PC-9 (cell line): ENCODE results near the gene FIGNL2. TPM values are rescaled to one million over a fixed set of nuclear protein-coding genes. Genes with fewer than 3 reads are reported as not detected.

Source experiments
- BruUV-seq: library from RNA; stranded (reverse); fragments of 400-500 nt; replicated peaks from 2 replicates; lab custom pipeline; 2021; lab: Mats Ljungman, UMichigan
- CTCF ChIA-PET: fragments of 300-600 bp; sonication (Branson Sonifier 250); formaldehyde crosslinking; loops from one replicate; lab custom pipeline; 2022; ENCODE audit warnings: antibody characterized with exemption; lab: Charles Lee
- POLR2A ChIA-PET: fragments of 300-600 bp; sonication (Branson Sonifier 250); formaldehyde crosslinking; loops from one replicate; lab custom pipeline; 2022; ENCODE audit warnings: antibody characterized with exemption; ENCODE audit not compliant: unreplicated experiment; lab: Charles Lee
- DNase-seq, 2 experiments: peaks; one replicate each; pipeline versions ENCODE4 v3.0.0 to v3.0.0-alpha.2; 2015 to 2022; ENCODE audit warnings: mixed read lengths in 1 of 2
- H2AFZ ChIP-seq: fragments of 200-600 bp; sonication (generic); 2 replicates; pipeline ENCODE4 v1.8.1; 2017; ENCODE audit warnings: antibody characterized with exemption
- H3F3A ChIP-seq: fragments of 200-600 bp; sonication (generic); 2 replicates; pipeline ENCODE4 v1.8.1; 2017; ENCODE audit warnings: antibody characterized with exemption, mild to moderate bottlenecking, low read depth; ENCODE audit not compliant: insufficient read depth
- H3K27ac ChIP-seq: fragments of 200-600 bp; sonication (generic); 2 replicates; pipeline ENCODE4 v1.6.1; 2016; ENCODE audit warnings: mixed run types
- H3K27me3 ChIP-seq: fragments of 200-600 bp; sonication (generic); 2 replicates; pipeline ENCODE4 v1.6.1; 2016; ENCODE audit warnings: low read depth, mixed run types; ENCODE audit not compliant: insufficient read depth
- H3K36me3 ChIP-seq: fragments of 200-600 bp; sonication (generic); 2 replicates; pipeline ENCODE4 v1.6.1; 2016; ENCODE audit warnings: low read depth, mixed run types
- H3K4me1 ChIP-seq: fragments of 200-600 bp; sonication (generic); replicated peaks from 2 replicates; pipeline ENCODE4 v1.6.1; 2016; ENCODE audit warnings: mixed run types; ENCODE audit not compliant: insufficient read depth
- H3K4me2 ChIP-seq: fragments of 200-600 bp; sonication (generic); 2 replicates; pipeline ENCODE4 v1.6.1; 2017; ENCODE audit warnings: mixed run types
- H3K4me3 ChIP-seq: fragments of 200-600 bp; sonication (generic); 2 replicates; pipeline ENCODE4 v1.6.1; 2016; ENCODE audit warnings: mixed run types
- H3K79me2 ChIP-seq: fragments of 200-600 bp; sonication (generic); 2 replicates; pipeline ENCODE4 v1.6.1; 2017; ENCODE audit warnings: low read depth, mixed run types
- H3K9me2 ChIP-seq: fragments of 200-600 bp; sonication (generic); 2 replicates; pipeline ENCODE4 v1.8.1; 2017; ENCODE audit warnings: mild to moderate bottlenecking; ENCODE audit not compliant: insufficient read depth
- H3K9me3 ChIP-seq: fragments of 200-600 bp; sonication (generic); 2 replicates; pipeline ENCODE4 v1.8.1; 2016; ENCODE audit warnings: low read depth; ENCODE audit not compliant: insufficient read depth
- H4K20me1 ChIP-seq: fragments of 200-600 bp; sonication (generic); 2 replicates; pipeline ENCODE4 v1.8.1; 2017; ENCODE audit not compliant: insufficient read depth
- EZH2 ChIP-seq: fragments of 200-600 bp; sonication (generic); IDR thresholded peaks from 2 replicates; pipeline ENCODE4 v1.8.0; 2017; ENCODE audit warnings: antibody characterized with exemption, low read depth
- intact Hi-C: fragments of 100-400 bp; cut with micrococcal nuclease; formaldehyde crosslinking; loops from one replicate; pipeline ENCODE4 v1.10.0; 2022; ENCODE audit not compliant: unreplicated experiment
- total RNA-seq: library from RNA; stranded (reverse); gene quantifications from 2 replicates; pipeline ENCODE4 v1.2.3, GENCODE V29; 2021
- TF ChIP-seq, protein P1 (sequence below): fragments of 200-600 bp; sonication (generic); conservative IDR thresholded peaks from 2 replicates; pipeline ENCODE4 v1.6.1; 2017; ENCODE audit warnings: mixed run types, antibody characterized with exemption, mild to moderate bottlenecking, moderate library complexity

Gene FIGNL2
- total RNA-seq, 1 experiment from 2014 or later = not detected

DNA sequence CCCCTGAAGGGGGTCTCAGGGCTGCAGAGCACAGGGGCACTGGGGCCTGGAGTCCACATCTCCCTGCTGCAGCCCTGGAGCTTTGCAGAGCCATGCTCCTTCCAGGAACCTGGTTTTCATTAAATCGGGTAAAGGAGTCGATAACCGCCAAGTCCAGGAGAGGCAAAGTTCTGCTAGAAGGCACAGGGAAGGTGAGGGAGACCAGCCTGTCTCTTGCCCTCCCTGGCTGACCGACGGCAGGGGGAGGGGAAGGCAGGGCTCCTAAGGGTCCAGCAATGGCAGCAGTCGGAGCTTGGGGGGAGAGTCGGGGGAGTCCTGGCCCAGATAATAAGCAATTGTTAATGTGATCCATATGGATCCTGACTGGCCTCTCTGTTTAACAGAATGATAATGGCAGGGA lies 3.0 kb downstream of the FIGNL2 start:
- Histone ChIP-seq H3K27me3 (peaks cover 79% of the 10 kb centered on the region), H4K20me1 (no peaks in the 10 kb centered on the region), H3K27ac (no peak overlapping the region), H3K79me2 (no peaks in the 10 kb centered on the region), H3K9me3 (no peaks in the 10 kb centered on the region), H3K4me3 (no peak overlapping the region), H3K9me2 (no peaks in the 10 kb centered on the region), H3F3A (no peaks in the 10 kb centered on the region), H3K4me2 (no peak overlapping the region), H3K4me1 (no peaks in the 10 kb centered on the region), H3K36me3 (no peaks in the 10 kb centered on the region), H2AFZ (no peak overlapping the region)
- TF ChIP-seq EZH2 = no peak
- TF ChIP-seq, protein P1, sequence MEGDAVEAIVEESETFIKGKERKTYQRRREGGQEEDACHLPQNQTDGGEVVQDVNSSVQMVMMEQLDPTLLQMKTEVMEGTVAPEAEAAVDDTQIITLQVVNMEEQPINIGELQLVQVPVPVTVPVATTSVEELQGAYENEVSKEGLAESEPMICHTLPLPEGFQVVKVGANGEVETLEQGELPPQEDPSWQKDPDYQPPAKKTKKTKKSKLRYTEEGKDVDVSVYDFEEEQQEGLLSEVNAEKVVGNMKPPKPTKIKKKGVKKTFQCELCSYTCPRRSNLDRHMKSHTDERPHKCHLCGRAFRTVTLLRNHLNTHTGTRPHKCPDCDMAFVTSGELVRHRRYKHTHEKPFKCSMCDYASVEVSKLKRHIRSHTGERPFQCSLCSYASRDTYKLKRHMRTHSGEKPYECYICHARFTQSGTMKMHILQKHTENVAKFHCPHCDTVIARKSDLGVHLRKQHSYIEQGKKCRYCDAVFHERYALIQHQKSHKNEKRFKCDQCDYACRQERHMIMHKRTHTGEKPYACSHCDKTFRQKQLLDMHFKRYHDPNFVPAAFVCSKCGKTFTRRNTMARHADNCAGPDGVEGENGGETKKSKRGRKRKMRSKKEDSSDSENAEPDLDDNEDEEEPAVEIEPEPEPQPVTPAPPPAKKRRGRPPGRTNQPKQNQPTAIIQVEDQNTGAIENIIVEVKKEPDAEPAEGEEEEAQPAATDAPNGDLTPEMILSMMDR = no peak
- ChIA-PET CTCF (no interaction called here), POLR2A (no interaction called here)
- intact Hi-C loops = no loop called here
- no peak for DNase-seq
- no TSS peak for BruUV-seq

DNA sequence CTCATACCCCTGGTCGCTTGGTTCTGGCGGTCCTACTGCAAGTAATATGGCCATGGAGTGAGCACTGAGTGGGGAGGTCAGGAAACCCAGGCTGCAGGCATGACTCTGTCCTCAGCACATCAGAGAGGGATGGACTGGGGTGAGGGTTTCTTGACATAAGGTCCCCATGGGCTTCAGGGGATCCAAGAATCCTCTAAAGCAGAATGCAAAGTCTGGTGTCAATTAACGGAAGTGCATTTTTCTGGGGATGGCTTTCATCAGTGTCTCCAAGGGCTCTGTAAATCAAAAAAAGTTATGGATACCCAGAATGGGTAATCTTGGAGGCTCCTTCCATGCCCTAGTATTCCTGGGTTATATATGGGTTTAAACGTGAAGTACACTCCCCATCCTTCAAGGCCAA lies 3.7 kb downstream of the FIGNL2 start:
- BruUV-seq = no TSS peak
- CTCF ChIA-PET = no interaction called here
- peaks cover 80% of the 10 kb centered on the region for H3K27me3 ChIP-seq

DNA sequence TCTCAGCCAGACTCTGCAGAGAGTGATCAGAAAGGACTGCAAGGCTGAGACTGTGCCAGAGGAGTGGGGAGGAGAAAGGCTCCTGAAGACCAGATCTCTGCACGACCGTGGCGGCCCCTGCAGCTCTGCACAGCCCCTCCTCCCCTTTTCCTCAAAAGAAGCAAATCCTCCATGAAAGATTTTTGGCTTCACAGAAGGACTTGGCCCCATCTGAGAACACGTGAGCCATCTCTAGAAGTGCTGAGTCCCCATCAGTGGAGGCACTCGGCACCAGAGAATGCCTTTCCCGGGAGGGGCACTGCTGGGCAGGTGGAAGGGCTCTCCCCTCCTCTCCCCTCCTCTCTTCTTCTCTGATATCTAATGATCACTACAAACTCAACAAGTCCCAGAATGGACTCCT lies 6.8 kb downstream of the FIGNL2 start:
- no peaks in the 10 kb centered on the region for H3K79me2 ChIP-seq
- H2AFZ ChIP-seq = no peak overlapping the region
- no peak overlapping the region for H3K27ac ChIP-seq
- H3F3A ChIP-seq = no peaks in the 10 kb centered on the region
- no peaks in the 10 kb centered on the region for H3K4me1 ChIP-seq
- no peak for TF ChIP-seq EZH2
- TF ChIP-seq, protein P1 = no peak
- no peak overlapping the region for H3K4me2 ChIP-seq
- H3K36me3 ChIP-seq = no peaks in the 10 kb centered on the region
- H3K9me2 ChIP-seq = no peaks in the 10 kb centered on the region
- H3K9me3 ChIP-seq = no peaks in the 10 kb centered on the region
- H3K27me3 ChIP-seq = peaks cover 100% of the 10 kb centered on the region
- CTCF ChIA-PET = no interaction called here
- intact Hi-C loops = no loop called here
- DNase-seq = no peak
- POLR2A ChIA-PET = no interaction called here
- no peaks in the 10 kb centered on the region for H4K20me1 ChIP-seq
- BruUV-seq = no TSS peak
- no peak overlapping the region for H3K4me3 ChIP-seq

More for the DNA sequence above, 3.7 kb downstream of the FIGNL2 start:
- TF ChIP-seq, protein P1 = no peak
- TF ChIP-seq EZH2 = no peak; the same call in 1 of the 2 replicates
- no peaks in the 10 kb centered on the region for H3K9me3 ChIP-seq
- POLR2A ChIA-PET = no interaction called here
- no peak overlapping the region for H3K4me3 ChIP-seq
- H3K4me2 ChIP-seq = no peak overlapping the region
- no peak overlapping the region for H2AFZ ChIP-seq
- no peaks in the 10 kb centered on the region for H3K4me1 ChIP-seq
- H3K36me3 ChIP-seq = no peaks in the 10 kb centered on the region
- no peaks in the 10 kb centered on the region for H4K20me1 ChIP-seq
- H3F3A ChIP-seq = no peaks in the 10 kb centered on the region
- no peaks in the 10 kb centered on the region for H3K79me2 ChIP-seq
- H3K9me2 ChIP-seq = no peaks in the 10 kb centered on the region
- no peak for DNase-seq
- H3K27ac ChIP-seq = no peak overlapping the region
- intact Hi-C loops = no loop called here
